Activated naive CD8-positive, alpha-beta T cell treated with anti-CD3 and anti-CD28 coated beads for 36 hours (primary cell): ENCODE results near the gene NADSYN1. TPM values are rescaled to one million over a fixed set of nuclear protein-coding genes. Genes with fewer than 3 reads are reported as not detected.
A peak's percentile ranks its signal among the peaks of the same experiment; 100 is the strongest.

ENCODE experiments used
- DNase-seq: peaks from one replicate; pipeline ENCODE4 v3.0.0; 2021
- H3K27ac Mint-ChIP-seq: one replicate; pipeline ENCODE4 v1.8.0; 2022; ENCODE audit warnings: mild to moderate bottlenecking, moderate library complexity, mixed read lengths
- H3K27me3 Mint-ChIP-seq: one replicate; pipeline ENCODE4 v1.8.0; 2022; ENCODE audit warnings: mild to moderate bottlenecking, mixed read lengths
- H3K36me3 Mint-ChIP-seq: one replicate; pipeline ENCODE4 v1.8.0; 2021; ENCODE audit warnings: mild to moderate bottlenecking, mixed read lengths
- H3K4me1 Mint-ChIP-seq: one replicate; pipeline ENCODE4 v1.8.0; 2021; ENCODE audit warnings: mixed read lengths
- H3K4me3 Mint-ChIP-seq: one replicate; pipeline ENCODE4 v1.8.0; 2022; ENCODE audit warnings: mild to moderate bottlenecking, moderate library complexity, mixed read lengths
- H3K9me3 Mint-ChIP-seq: one replicate; pipeline ENCODE4 v1.8.0; 2022; ENCODE audit warnings: mixed read lengths
- total RNA-seq, 2 experiments: library from RNA; stranded (reverse); gene quantifications; one replicate each; pipeline ENCODE4 v1.2.3, GENCODE V29; 2021

The NADSYN1 gene
- total RNA-seq, 2 experiments from 2014 or later = 59.9 to 66.8 TPM

DNA sequence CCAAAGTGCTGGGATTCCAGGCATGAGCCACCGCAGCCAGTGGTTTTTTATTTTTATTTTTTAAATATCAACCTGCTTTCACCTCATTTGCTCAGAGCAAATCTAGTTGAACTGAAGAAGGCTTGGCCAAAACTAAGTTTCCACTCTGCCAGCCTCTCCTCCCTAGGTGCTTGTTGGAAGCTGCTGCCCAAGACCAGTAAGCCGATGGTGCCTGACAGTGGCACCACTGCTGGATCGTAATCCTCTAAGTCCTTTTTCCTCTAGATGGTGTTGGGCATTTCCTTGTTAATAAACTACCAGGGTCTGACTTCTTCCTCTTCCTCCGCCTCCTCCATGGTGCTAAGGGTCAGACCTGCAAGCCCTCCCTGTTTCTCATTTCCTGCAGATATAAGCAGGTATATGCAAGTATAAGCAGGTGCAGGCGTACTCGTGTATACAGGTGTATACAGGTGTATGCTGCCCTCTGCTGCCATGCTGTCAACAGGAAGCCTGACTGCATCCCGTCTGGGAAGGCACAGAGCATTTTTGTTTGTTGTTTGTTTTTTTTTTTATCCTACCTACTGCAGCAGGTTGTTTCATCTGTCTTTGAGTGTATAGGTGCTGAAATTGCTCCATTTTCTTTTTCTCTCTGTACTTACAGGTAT, 1.6 kb downstream of the NADSYN1 start:
- DNase-seq = no peak
- H3K4me3 Mint-ChIP-seq = peak overlapping the region; percentile 77
- H3K9me3 Mint-ChIP-seq = no peaks in the 10 kb centered on the region
- peaks cover 45% of the 10 kb centered on the region for H3K4me1 Mint-ChIP-seq
- peaks cover 8% of the 10 kb centered on the region for H3K36me3 Mint-ChIP-seq
- H3K27ac Mint-ChIP-seq = no peak overlapping the region
- H3K27me3 Mint-ChIP-seq = no peaks in the 10 kb centered on the region

DNA sequence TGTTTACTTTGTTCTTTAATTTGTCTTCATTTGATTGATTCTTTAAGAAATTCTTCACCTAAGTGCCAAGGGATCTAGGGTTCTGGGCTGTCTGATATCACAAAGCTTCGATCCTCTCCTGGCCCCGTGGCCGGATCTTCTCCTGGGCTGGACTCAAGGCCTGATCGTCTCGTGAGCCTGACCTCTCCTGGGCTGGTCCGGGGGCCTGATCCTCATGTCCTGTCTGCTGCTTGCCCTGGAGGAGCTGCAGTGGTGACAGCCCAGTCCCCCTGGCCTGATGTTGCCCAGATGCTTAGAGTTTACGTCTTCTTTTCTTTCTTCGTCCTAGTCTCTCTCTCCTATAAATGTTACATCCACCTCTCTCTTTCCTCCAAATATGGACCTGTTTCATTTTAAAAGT, 3.3 kb downstream of the NADSYN1 start:
- no peak for DNase-seq
- no peak overlapping the region for H3K4me3 Mint-ChIP-seq
- H3K27ac Mint-ChIP-seq = no peak overlapping the region
- H3K27me3 Mint-ChIP-seq = no peaks in the 10 kb centered on the region
- H3K9me3 Mint-ChIP-seq = no peaks in the 10 kb centered on the region
- peaks cover 32% of the 10 kb centered on the region for H3K4me1 Mint-ChIP-seq
- H3K36me3 Mint-ChIP-seq = peaks cover 9% of the 10 kb centered on the region

DNA sequence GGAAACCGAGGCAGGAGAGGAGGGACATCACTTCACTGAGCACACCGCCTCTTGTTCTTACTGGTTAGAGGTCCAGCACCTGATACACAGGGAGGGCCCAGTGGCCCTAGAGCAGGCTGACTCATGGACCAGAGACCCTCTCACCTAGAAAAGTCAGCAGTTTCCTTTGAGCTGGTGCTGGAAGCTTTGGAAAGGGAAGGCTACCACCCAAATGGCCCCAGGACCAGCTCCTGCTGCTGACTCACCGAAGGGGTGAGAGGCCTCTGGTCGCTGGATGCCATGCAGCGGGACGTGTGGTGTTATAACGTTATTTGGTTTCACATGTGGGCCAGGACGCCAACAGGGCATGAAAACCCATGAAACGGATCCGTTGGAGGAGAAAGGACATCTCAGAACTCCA, 3.8 kb downstream of the NADSYN1 start:
- Mint-ChIP-seq H3K4me1 (peaks cover 28% of the 10 kb centered on the region), H3K9me3 (no peaks in the 10 kb centered on the region), H3K36me3 (peaks cover 11% of the 10 kb centered on the region)

DNA sequence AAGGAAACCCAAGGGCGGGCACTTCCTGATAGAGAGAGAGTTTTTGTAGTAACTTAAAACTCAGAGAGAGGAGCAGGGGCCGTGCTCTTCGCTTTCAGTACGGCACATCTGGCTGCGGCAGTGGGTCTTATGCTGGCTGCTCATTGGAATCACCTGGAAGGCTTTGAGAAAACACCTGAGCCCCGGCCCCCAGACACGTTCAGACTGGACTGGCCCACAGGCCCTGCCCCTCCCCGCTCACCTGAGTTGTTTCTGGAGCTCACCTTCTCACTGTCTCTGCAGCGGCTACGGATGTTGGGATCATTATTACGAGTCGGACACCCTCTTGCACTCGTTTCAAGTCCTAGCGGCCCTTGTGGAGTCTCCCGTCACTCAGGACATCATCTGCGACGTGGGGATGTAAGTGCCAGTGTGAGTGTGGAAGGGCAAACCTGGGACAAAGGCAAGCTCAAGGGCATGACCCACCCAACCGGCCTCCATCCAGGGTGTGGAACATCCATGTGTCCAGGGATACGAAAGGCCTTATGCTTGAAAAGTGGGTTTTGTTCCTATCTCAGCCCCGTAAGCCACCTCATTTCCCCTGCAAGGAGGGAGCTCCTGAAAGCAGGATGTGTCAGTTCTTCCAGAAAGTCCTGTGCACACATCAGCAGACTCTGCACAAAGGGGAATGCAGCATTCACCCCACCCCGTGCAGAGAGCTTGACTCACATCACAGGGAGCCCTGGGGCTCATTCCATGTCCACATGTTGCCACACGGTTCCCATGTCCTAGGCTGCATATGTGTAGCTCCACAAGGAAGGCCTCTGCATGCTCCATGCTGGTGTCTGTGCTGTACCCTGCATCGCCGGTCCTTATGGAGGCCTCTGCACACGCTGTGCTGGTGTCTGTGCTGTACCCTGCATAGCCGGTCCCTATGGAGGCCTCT, 5.4 kb downstream of the NADSYN1 start:
- H3K4me3 Mint-ChIP-seq = no peak overlapping the region
- peaks cover 22% of the 10 kb centered on the region for H3K4me1 Mint-ChIP-seq
- no peaks in the 10 kb centered on the region for H3K27me3 Mint-ChIP-seq
- DNase-seq = no peak
- H3K9me3 Mint-ChIP-seq = no peaks in the 10 kb centered on the region
- H3K27ac Mint-ChIP-seq = no peak overlapping the region
- H3K36me3 Mint-ChIP-seq = peaks cover 11% of the 10 kb centered on the region

More for the DNA sequence above, 3.8 kb downstream of the NADSYN1 start:
- no peak for DNase-seq
- H3K27me3 Mint-ChIP-seq = no peaks in the 10 kb centered on the region
- no peak overlapping the region for H3K4me3 Mint-ChIP-seq
- no peak overlapping the region for H3K27ac Mint-ChIP-seq

DNA sequence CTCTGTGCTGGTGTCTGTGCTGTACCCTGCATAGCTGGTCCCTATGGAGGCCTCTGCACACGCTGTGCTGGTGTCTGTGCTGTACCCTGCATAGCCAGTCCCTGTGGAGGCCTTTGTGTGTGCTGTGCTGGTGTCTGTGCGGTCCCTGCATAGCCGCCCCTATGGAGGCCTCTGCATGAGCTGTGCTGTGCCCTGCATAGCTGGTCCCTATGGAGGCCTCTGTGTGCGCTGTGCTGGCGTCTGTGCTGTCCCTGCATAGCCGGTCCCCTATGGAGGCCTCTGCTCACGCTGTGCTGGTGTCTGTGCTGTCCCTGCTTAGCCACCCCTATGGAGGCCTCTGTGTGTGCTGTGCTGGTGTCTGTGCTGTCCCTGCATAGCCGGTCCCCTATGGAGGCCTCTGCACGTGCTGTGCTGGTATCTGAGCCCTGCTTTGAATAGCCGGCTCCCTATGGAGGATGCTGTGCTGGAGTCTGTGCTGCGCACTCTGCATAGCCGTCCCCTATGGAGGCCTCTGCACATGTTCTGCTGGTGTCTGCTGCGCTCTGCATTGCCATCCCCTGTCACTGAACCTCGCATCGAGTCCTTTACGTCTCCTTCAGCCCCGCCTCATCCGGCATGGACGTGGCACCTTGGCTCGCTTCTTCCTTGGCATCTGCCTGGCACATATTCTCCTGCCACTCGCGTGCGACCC, 6.2 kb downstream of the NADSYN1 start:
- DNase-seq = no peak
- Mint-ChIP-seq H3K9me3 (no peaks in the 10 kb centered on the region), H3K27me3 (no peaks in the 10 kb centered on the region), H3K36me3 (peaks cover 16% of the 10 kb centered on the region), H3K4me3 (no peak overlapping the region), H3K4me1 (peaks cover 16% of the 10 kb centered on the region), H3K27ac (no peak overlapping the region)

DNA sequence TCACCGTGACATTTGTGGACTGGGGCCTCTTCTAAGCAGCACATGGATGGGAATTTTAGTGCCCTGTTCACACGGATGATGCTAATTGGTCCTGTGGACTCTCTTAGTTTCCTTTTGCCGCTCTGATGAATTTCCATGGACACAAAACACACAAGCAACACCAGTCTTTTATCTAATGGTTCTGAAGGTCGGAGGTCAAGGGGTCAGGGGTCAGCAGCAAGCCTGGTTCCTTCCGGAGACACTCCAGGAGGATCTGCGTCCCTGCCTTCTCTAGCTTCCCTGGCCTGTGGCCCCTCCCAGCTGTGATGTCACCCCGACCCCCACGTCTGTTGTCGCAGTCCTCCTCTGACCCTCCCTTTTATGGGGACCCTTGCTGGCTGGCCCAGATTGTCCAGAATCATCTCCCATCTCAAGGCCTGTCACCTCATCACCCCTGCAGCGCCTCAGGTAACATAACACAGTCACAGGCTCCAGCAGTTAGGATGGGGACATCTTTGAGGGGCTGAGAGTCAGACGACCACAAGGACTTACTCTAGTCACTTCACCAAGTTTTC, 6.8 kb downstream of the NADSYN1 start:
- Mint-ChIP-seq H3K36me3 (peaks cover 16% of the 10 kb centered on the region), H3K27me3 (no peaks in the 10 kb centered on the region), H3K27ac (no peak overlapping the region), H3K4me1 (peaks cover 14% of the 10 kb centered on the region), H3K9me3 (no peaks in the 10 kb centered on the region), H3K4me3 (no peak overlapping the region)
- DNase-seq = no peak

DNA sequence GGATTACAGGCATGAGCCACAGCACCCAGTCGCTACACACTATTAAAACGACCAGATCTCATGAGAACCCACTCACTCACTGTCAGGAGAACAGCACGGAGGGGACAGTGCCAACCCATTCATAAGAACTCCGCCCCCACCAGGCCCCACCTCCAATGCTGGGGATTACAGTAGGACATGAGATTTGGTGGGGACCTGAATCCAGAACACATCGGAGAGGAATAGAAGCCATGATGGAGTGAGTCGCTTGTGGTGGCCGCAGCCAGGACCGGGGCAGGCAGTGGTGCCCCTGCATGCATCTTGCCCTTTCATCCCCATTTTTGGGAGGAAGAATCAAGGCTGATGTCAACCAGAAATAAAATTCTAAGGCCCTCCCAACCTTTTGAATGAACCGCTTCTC, 8.7 kb downstream of the NADSYN1 start:
- Mint-ChIP-seq H3K27me3 (no peaks in the 10 kb centered on the region), H3K4me3 (no peak overlapping the region), H3K9me3 (no peaks in the 10 kb centered on the region), H3K4me1 (peaks cover 3% of the 10 kb centered on the region), H3K36me3 (peaks cover 22% of the 10 kb centered on the region), H3K27ac (no peak overlapping the region)
- DNase-seq = no peak

DNA sequence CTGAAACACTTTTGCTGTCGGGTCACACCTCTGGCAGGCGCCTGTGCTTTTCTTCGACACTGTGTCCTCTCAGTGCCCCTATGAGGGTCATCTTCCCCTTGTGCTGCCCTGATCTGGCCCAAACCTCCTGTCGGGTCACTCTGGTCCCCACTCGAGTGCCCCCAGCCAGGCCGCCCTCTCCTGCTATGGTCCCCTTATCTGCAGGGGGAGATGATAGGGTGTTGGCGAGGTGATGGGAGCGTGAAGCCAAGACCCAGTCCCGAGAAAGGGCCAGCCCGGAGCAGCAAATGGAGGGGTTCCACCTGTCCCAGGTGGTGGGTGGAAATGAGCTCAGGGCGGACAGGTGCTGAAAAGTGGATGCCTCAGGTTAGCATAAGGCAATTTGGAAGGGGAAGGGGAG, 9.7 kb downstream of the NADSYN1 start:
- H3K36me3 Mint-ChIP-seq = peaks cover 30% of the 10 kb centered on the region
- H3K9me3 Mint-ChIP-seq = no peaks in the 10 kb centered on the region
- no peaks in the 10 kb centered on the region for H3K27me3 Mint-ChIP-seq
- no peak overlapping the region for H3K27ac Mint-ChIP-seq
- peaks cover under 1% of the 10 kb centered on the region for H3K4me1 Mint-ChIP-seq
- H3K4me3 Mint-ChIP-seq = no peak overlapping the region
- no peak for DNase-seq

DNA sequence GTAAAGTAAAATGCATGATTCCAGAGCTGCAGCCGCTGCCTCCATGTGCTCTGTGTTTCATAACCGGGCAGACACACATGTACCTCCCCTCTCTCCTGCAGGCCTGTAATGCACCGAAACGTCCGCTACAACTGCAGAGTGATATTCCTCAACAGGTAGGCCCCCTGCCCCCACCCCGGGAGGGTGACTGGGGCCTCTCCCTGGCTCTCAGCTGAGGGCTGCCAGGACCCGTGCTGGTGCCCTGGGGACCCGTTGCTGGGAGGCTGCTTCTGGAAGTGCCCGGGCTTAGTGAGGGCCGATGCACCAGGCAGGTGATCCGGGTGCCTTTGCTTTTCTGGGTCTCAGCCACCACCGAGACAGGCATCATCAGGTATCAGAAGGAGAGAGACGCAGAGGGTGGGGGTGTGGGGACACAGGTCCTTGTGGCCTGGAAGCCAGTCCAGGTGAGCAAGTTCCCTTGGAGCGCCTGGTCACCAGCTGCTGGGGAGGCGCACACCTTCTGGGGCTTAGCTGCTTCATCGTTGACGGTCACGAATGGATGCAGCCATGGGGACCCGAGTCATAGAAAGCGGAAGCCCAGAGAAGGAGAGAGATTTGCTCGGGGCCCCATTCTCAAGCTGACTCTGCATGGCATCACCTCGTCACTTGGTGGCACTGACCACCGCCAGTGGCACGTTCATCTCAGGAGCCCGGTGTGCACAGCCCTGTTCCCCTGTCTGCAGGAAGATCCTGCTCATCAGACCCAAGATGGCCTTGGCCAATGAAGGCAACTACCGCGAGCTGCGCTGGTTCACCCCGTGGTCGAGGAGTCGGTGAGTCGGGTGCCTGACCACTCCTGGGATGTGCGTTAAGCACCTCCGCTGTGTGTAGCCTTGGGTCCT, 10.6 kb downstream of the NADSYN1 start:
- Mint-ChIP-seq H3K4me1 (no peaks in the 10 kb centered on the region), H3K27ac (no peak overlapping the region), H3K36me3 (peaks cover 34% of the 10 kb centered on the region), H3K27me3 (no peaks in the 10 kb centered on the region), H3K9me3 (no peaks in the 10 kb centered on the region), H3K4me3 (no peak overlapping the region)
- DNase-seq = no peak

DNA sequence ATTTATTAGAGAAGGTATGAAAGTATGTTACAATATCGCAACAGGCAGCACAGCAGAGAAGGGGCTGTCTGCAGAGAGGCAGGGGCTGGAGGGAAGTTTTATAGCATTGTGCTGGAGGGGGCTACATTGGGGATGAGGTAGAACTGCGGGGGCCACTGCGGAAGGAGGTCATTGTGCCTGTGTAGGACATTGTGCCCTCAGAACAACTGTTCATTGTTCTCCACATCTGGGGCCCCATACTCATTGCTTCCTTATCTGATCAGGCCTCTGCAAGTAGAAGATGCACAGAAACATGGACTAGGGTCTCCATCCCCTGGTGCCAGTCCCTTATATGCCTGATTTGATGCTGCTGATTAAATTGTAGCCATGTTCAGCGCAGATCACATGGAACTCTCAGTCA, 12.1 kb downstream of the NADSYN1 start:
- Mint-ChIP-seq H3K4me1 (no peaks in the 10 kb centered on the region), H3K27me3 (no peaks in the 10 kb centered on the region), H3K4me3 (no peak overlapping the region), H3K9me3 (no peaks in the 10 kb centered on the region), H3K36me3 (peaks cover 38% of the 10 kb centered on the region), H3K27ac (no peak overlapping the region)
- DNase-seq = no peak

DNA sequence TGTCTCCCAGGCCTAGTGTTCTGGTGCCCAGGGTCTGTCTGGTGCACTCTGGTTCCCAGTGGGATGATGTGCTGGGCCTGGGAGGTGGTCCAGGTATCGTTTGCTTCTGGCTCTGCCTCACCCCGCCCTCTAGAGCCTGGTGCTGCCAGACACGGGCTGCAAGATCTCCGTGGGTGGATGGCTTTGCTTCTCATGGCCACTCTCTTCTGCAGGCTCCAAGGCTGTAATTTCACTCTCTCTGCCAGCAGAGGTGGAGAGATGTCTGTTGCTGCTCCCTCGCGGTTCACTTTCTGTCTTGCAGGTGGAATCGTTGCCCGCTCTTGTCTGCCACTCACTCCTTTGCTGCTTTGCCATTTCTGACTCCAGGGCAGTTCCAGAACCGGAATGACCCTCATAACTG, 13.4 kb downstream of the NADSYN1 start:
- Mint-ChIP-seq H3K36me3 (peaks cover 35% of the 10 kb centered on the region), H3K4me1 (no peaks in the 10 kb centered on the region), H3K4me3 (no peak overlapping the region), H3K27me3 (no peaks in the 10 kb centered on the region), H3K27ac (no peak overlapping the region), H3K9me3 (no peaks in the 10 kb centered on the region)
- no peak for DNase-seq

DNA sequence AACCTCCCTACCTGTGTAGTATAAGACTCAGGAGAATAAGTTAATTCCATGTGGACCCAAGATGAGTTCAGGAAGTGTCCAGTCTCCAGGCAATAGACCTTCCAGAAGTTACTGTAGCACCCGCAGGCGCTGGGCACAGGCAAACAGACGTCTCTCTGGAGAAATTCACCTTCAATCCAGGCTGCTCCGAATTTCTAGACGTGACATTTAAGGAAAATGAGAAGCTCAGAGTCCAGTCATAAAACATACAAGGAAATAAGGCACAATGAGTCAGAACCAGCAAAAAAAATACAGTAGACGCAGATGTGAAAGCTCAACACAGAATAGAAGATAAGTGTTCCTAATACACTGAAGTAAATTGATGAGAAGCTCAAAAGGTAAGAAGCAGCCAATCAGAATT, 14.2 kb downstream of the NADSYN1 start:
- H3K27ac Mint-ChIP-seq = no peak overlapping the region
- no peak overlapping the region for H3K4me3 Mint-ChIP-seq
- H3K36me3 Mint-ChIP-seq = peaks cover 32% of the 10 kb centered on the region
- DNase-seq = no peak
- H3K9me3 Mint-ChIP-seq = no peaks in the 10 kb centered on the region
- no peaks in the 10 kb centered on the region for H3K4me1 Mint-ChIP-seq
- no peaks in the 10 kb centered on the region for H3K27me3 Mint-ChIP-seq

DNA sequence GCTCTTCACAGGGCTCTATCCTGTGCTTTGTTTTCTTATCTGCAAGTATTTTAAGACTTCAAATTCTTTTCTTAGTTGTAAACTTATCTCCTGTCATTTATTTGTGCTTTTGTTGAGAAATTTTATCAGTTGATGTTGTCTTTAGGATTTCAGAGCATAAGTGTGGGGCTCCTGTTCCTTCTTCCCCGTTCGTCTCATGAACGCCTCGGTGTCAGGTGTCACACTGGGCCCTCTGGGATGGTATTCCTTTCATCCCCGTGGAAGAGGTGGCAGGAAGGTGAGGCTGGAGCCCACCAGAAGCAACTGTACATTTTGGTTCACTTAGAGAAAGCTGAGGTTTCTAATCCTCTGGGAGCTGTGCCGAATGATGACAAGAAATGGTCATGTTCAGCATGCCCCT, 17.9 kb downstream of the NADSYN1 start:
- H3K36me3 Mint-ChIP-seq = peaks cover 29% of the 10 kb centered on the region
- no peaks in the 10 kb centered on the region for H3K27me3 Mint-ChIP-seq

DNA sequence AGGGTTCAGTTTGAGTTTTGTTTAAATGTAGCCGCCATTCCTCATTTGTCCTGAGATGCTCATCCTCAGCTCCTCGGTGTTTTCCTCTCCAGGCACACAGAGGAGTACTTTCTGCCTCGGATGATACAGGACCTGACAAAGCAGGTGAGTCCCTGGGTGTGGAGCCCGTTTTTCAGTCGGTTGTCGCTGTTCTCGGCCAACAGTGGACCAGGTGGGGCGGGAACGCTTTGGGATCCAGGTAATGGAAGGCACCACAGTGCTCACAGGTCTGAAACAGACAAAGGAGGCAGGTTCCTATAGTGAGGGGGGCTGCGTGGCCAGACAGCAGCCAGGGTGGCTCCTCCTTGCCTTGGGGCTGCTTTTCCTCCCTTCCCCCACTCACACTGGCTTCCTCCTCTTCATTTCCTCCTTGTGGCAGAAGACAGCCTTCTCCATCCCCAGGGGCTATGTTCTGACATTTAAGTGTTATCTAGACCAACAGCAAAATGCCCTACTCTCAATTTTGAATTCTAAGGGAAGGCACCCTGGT, 19.4 kb downstream of the NADSYN1 start:
- Mint-ChIP-seq H3K27me3 (no peaks in the 10 kb centered on the region), H3K9me3 (no peaks in the 10 kb centered on the region)

More for the DNA sequence above, 17.9 kb downstream of the NADSYN1 start:
- no peaks in the 10 kb centered on the region for H3K9me3 Mint-ChIP-seq
- no peak overlapping the region for H3K4me3 Mint-ChIP-seq
- no peak for DNase-seq
- no peak overlapping the region for H3K27ac Mint-ChIP-seq
- H3K4me1 Mint-ChIP-seq = no peaks in the 10 kb centered on the region

More for the DNA sequence above, 19.4 kb downstream of the NADSYN1 start:
- peaks cover 19% of the 10 kb centered on the region for H3K36me3 Mint-ChIP-seq
- H3K4me3 Mint-ChIP-seq = no peak overlapping the region
- H3K27ac Mint-ChIP-seq = no peak overlapping the region
- no peaks in the 10 kb centered on the region for H3K4me1 Mint-ChIP-seq
- DNase-seq = no peak
